Dedifferentiated amniotic fluid mesenchymal stem cell (primary cell): Measurements from ENCODE around the gene GINS3.
A peak's percentile ranks its signal among the peaks of the same experiment; 100 is the strongest.

ENCODE experiments used
- DNase-seq: peaks from one replicate; pipeline ENCODE4 v3.0.0-alpha.2; 2016; ENCODE audit errors: extremely low spot score

Gene GINS3

DNA sequence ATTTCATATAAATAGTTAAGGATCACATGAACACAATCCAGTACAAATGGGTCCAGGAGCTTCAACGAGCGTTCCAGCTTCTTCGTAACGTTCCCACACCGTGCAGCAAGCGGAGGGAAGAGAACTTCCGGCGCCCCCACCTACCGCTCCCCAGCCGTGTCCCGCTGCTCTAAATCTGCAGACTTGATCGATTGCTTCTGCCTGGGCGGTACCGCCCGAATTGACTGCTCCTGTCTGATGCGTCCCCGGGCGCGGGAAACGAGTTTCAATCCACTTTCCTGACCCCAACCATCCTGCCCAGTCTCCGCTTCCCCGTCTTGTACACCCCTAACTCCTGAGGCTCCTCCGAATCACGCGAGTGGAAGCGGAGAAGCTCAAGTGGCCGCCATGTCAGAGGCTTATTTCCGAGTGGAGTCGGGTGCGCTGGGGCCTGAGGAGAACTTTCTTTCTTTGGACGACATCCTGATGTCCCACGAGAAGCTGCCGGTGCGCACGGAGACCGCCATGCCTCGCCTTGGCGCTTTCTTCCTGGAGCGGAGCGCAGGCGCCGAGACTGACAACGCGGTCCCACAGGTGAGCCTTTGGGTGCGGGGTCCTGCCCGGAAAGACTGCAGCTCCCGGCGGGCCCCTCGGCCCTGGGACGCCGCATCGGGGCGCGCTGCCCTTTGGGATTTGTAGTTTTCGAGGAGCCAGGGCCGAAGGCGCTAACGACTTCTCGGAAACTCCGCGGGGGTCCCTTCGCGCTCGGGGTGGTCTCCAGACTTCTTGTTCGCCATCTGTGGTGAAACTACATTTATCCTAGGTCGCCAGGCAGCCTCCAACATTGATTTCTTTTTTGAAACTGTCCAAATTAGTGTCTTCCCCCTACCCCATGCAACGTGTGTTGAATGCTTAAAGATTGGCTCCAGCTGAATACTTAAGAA is at the start of gene GINS3:
GINS3 (plus strand) TSS at position 257 of the 923 bp plus-strand sequence; CDS start at position 388, 131 bp downstream.
- peak; percentile 84 for DNase-seq

DNA sequence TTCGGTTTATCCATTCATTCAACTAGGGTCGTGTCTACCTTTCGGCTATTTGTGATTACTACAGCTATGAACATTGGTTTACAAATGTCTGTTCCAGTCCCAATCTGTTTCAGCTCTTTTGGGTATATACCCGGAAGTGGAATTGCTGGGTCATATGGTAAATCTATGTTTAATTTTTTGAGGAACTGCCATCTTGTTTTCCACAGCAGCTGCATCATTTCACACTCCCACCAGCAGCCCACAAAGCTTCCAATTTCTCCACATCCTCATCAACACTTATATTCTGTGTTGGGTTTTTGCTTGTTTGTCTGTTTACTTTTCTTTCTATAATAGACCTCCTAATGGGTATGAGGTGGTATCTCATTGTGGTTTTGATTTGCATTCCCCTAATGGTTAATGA is 48.7 kb upstream of the GINS3 start:
- no peak for DNase-seq

DNA sequence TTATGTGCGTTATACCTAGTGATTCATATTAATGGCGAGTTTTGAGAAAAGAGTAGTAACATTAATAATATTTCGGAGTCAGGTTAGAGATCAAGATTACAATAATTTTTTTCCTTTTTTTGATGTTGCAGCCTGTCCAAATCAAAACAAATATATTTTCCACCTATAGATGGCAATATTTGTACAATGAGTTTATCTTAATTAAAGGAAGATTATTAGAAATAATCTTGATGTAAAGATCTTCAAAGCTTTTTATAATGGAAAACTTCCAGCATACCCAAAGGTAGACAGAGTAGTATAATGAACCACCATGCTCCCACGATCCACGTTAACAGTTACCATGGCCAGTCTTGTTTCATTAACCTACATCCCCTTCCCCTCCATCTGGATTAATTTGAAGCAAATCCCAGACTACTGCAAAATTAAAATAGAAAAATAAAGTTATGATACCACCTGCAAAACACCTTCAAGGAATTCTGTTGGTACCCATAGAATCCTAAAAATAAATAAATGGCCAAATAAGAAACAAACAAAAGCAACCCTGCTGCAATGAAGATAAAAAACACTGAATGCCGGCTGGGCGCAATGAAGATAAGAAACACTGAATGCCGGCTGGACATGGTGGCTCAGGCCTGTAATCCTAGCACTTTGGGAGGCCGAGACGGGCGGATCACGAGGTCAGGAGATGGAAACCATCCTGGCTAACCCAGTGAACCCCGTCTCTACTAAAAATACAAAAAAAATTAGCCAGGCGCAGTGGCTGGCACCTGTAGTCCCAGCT is 46.5 kb upstream of the GINS3 start:
- DNase-seq = no peak

DNA sequence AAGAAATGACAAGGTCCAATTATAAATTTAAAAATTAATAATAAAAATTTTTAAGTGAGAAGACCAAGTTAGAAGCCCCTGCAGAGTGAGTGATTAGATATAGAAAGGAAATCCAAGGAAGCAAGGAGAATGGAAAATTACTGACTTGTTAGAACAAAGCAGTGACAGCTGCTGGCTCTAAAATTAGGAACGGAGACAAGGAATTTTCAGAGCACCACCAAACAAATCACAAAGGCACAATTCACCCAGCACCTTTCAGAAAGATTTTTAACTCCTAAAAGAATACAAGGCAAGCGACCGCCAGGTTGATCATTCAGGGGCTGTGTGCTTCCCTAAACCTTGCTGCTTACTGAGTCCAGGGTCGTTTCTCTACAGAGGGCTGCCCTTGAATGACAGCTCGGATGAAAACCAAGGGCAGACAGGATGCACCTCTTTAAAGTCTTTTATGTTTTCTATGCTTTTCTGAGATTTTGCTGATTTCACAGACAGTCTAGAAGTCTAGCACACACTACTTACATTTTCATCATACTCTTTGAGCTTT is 45.4 kb upstream of the GINS3 start:
- no peak for DNase-seq

DNA sequence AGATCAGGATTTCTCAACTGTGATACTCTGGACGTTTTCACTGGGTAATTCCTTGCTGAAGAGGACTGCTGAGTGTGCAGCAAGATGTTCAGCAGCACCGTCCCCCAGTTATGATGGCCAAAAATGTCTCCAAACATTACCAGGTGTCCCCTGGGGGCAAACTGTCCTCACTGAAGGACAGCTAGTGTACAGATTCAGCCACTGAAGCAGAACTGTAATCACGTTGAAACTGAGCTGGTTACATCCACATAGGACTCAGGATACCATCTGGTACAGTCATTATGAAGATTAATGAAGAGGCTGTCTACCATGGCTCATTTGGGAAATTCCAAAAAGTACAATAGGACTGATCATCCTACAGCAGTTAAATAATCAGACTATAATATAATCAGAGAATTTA is 43.3 kb upstream of the GINS3 start:
- no peak for DNase-seq

DNA sequence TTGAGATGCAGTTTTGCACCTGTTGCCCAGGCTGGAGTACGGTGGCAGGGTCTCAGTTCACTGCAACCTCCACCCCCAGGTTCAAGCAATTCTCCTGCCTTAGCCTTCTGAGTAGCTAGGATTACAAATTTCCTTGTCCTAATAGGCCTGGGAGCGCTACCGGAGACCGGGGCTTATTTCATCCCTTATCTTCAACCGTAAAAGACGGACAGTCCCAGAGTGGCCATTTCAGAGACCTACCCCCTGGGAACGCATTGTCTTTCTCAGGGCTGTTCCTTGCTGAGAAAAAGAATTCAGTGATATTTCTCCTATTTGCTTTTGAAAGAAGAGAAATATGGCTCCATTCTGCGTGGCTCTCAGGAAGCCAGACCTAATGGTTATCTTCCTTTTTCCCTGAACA is 39.6 kb upstream of the GINS3 start:
- no peak for DNase-seq

DNA sequence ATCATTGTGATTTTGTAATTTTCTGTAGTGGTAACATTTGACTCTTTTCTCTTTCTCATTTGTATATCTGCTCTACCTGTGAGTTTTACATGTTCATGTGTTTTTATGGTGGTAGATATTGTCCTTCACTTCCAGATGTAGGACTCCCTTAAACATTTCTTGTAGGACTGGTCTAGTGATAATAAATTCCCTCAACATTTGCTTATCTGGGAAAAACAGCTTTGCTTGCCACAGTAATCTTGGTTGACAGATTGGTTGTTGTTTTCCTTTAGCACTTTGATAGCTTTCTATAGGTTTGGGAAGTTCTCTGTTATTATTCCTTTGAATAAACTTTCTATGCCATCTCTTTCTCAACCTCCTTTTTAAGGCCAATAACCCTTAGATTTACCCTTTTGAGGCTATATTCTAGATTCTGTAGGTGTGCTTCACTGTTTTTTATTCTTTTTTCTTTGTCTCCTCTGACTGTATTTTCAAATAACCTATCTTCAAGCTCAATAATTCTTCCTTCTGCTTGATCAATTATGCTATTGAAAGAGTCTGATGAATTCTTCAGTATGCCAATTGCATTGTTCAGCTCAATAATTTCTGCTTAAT is 32.1 kb upstream of the GINS3 start:
- DNase-seq = no peak

DNA sequence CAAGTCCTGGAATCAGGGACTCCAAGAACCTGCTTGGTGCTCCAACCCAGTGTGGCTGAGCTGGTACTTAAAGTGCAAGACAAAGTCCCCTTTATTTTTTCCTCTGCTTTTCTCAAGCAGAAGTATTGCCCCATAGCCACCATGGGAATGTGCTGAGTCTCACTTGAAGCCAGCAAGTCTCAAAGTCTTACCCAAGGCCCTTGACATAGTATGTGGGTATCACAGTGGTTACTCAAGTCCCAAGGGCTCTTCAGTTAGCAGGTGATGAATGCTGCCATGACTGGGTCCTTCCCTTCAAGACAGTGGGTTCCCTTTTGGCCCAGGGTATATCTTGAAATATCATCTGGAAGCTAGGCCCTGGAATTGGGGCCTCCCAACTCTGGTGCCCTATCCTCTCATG is 30.5 kb upstream of the GINS3 start:
- DNase-seq = no peak

DNA sequence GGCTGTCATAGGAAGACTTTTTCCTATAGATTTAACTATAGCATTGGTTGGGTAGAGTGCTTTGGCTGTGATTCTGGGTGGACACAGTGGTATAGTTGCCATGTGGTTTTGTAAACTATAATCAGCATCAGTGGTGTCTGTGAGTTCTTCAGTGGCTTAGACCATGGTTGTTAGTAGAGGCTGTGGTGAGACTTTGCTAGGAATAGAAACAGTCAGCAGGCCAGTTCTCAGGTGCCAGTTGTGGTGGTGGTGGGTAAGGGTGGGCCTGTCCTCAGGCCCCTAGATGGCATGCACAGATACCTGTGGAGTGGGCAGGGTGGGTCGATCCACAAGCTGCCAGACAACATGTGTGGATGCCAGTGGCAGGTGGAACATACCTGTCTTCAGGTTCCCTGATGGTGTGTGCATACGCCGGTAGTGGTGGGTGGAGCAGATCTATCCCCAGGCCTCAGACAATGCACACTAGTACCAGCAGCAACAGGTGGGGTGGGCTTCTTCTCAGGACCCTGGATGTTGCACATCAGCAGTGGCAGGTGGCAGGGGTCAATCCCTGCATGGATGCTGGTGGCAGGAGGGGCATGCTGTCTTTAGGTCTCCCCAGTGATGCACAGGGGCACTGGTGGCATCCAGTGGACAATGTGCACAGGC is 28.4 kb upstream of the GINS3 start:
- DNase-seq = no peak

DNA sequence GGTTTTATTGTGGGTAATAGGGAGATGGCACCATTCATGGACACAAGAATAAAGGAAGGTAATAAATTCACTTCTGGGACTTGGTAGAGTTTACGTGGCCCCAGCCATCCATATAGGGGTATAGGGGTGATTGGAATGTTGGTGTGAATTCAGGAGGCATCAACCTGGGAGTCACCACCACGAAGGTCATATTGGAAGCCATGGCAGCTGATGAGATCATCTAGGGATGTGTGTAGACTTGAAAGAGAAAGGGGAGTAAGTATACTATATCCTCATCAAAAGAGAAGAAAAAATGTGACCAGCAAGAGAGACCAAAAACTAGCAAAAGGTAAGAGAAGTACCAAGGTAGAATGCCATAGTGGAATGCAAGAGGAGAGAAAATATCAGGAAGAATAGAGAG is 26.6 kb upstream of the GINS3 start:
- DNase-seq = no peak

DNA sequence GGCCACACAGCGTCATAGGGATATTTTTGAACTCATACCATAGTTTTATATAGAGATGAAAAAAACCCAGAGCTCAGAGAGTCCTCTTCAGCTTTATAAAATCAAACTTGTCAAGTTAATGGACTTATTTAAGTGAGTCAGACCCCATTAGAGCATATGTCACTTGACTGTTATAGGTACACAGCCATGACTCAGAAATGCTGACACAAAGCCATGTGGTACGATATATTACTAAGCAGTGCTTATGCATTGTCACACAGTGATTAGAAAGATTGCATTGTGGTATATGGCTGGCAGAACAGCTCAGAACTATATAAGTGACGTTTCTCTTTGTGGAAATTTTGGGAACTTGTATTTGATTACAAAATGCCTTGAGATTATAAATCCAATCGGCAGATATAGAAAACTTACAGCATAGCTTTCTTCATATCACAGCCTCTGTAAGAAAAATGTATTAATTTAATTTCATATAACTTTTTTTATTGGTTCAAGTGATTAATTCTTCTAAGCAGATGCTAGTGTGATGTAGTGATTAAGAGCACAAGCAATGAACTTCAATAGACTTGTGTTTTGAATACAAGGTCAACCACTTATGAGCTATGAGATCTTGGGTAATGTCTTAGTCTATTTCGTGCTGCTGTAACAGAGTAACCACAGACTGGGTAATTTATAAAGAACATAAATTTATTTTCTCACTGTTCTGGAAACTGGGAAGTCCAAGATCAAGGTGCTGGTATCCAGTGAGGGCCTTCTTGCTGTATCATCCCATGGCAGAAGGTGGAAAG is 25.8 kb upstream of the GINS3 start:
- no peak for DNase-seq

DNA sequence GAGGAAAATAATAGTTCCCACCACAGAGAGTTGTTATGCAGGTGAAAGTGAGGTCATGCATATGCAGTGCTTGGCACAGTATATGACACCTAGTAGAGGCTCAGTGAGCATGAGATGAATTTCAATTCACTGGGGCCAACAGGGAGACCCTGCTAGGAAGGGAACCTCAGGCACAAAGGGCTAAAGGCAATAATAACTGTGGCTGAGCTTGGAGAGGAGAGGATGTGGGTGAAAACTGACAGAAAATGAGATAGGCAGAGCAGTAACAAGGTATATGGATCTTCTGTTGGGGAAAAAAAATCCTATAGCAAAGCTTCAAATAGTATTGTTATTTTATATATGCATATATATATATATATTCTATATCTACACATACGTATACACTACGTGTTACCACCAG is 25.0 kb upstream of the GINS3 start:
- no peak for DNase-seq

DNA sequence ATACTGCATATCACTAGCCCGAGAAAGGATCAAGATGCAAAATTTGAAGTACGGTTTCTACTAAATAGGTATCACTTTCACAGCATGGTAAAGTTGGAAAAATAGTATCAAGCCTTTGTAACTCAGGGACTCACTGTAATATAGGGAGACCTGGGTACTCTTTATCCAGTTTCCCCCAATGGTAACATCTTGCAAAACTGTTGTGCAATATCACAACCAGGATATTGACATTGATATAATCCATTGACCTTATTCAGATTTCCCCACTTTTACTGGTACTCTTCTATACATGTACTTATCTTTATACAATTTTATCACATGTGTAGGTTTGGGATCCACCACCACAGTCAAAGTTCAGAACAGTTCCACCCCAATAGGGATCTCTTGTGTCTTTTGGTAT is 20.4 kb upstream of the GINS3 start:
- DNase-seq = no peak

DNA sequence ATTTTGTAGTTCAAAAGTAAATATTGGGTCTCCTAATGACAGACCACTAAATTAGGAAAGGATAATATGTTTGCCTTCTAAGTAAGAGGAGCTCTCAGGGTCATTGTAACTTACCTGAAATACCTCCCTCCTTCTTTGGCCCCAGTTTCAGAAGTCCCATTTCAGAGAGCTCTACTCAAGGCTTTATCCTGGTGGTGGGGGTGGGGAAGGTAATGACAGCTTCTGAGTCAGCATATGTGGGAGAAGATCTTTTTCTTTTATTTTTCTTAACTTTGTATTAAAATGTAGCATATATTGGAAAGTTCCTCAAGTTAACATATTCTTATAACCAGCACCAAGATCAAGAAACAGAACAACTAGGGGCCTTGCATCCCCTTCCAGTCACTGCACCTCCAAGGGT is 16.9 kb upstream of the GINS3 start:
- DNase-seq = no peak

DNA sequence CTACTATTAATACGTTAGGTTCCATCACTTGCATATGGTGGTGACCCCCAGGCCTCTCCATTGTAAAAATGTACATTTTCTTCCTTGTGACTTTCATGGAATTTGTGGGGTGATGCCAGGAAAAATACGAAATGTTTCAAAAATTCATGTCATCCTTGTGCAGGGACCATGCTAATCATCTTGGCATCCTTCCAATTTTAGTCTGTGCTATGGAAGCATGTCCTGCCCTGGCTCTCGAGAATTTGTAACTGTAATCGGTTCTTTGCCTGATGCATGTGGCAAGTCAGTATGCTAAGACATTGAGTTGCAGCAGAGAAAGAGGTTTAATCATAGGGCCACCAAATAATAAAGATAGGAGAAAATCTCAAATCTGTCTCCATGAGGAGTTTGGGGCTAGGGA is 14.3 kb upstream of the GINS3 start:
- no peak for DNase-seq

DNA sequence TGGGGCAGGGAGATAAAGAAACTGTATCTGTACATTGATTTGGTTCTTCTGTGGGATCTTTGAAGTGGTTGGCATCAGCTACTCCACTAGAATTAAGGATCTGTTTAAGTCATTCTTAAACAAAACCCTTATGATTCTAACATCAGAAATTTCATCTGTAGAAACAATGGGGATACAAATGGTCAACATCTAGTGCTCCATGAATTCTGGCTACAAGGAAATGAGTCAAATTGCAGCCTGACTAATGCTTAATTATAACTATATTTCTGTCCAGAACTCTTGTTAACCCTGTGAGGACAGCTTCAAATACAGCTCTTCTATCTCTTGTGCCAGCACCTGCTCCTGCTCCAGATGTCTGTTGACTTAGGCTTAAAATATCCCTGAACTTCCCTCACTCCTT is 13.9 kb upstream of the GINS3 start:
- DNase-seq = no peak

DNA sequence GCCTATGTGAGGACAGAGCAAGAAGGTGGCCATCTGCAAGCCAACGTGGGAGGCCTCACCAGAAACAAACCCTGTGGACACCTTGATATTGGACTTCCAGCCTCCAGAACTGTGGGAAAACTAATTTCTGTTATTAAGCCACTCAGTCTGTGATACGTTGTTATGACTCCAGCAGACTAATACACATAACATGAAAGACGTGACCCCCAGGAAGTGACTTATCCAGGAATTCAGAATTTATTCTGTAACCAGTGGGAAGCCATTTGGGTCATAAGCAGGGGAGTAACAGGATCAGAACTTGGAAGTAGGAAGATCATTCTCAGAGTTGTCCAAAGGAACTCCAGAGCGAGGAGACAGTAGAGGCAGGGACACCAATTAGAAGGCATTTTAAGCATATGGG is 12.5 kb upstream of the GINS3 start:
- DNase-seq = no peak

DNA sequence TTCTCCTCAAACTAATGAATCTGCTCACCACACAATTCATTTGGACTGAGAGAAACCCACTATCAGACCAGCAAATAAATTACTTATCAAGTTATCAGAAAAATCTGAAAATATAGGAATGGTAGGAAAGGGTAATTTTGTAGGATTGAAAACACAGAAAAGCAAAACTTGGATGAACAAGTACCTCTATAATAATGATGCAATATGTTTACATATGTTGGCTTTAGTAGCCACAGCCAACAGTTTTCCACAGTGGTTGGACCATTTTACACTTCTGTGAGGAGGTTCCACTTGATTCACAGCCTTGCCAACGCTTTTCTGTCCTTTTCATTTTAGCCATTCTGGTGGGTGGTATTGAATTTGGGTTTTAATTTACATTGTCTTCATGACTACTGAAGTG is 10.6 kb upstream of the GINS3 start:
- DNase-seq = no peak

DNA sequence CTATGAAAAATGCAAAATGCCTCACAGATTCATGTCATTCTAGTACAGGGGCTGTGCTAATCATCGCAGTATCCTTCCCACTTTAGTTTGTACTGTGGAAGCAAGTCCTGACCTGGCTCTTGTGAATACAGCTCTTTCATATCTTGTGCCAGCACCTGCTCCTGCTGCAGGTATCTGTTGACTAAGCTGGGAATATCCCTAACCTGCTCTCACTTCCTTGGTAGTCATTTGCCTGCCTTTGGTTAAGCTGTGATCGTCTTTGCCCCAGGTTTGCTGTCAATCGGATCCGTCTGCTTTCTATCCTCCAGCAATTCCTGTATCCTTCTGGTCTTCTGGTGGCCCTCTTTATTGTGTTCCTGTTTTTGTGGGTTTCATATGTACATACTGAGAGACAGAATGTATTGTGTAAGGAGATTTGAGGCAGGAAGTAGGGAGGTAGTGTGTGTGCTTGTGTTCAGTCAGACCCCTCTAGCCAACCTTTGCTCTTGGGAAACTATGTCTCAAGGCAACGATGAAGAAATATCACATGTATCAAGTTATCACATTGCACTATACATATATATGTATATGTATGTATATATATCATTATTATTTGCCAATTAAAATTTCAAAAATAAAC is 7.7 kb upstream of the GINS3 start:
- no peak for DNase-seq

DNA sequence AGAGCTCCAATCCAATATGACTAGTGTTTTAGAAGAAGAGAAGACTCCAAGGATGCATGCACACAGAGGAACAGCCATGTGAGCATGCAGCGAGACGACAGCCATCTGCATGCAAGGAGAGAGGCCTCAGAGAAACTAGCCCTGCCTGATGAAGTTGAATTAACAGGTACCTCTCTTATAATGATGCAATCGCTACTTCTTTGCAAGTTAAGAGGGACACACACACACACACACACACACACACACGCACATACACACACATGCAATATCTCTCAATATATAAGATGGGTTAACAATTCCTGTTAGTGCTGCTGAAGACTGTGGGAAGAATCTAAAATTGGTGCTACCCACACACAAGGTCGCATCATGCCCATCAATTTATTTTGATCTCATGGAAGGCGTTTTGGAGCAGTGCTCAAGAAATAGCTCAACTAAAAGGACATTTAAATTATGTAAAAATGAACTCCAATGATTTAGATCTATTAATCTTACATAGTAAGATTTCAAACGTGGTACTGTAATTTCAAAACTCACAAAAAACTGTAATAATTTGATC is 7.0 kb upstream of the GINS3 start:
- no peak for DNase-seq
